ENCODE measurements around the gene KLHDC1.

GRCh38 chr14:49692193-49692757 lies 645 bp upstream of the KLHDC1 start:
- TF ChIP-seq CTCF (IDR thresholded peaks at IDR 0.05) = no peak
- TF ChIP-seq EZH2phosphoT487 (IDR thresholded peaks at IDR 0.05) = no peak
